Measurements from ENCODE around the gene TACC2.

TACC2 gene

DNA sequence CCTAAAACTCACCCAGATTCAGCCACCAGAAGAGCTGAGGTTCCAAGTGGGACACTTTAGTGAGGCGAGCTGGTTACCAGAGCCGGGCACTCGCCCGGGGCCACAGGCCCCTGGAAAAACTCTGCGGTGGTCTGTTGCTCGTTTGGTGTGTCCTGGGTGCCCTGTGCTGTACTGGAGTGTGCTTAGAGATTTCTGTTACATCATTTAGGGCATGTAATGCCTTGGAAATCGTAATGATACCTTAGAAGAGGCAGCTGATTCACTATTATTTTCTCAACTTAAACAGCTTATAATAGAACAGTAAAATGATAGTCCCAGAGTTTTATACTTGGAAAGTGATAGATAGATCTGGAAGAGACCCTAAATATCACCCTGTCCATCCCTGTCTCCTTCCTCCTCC, 233.7 kb downstream of the TACC2 start:
- TF ChIP-seq, protein P1, sequence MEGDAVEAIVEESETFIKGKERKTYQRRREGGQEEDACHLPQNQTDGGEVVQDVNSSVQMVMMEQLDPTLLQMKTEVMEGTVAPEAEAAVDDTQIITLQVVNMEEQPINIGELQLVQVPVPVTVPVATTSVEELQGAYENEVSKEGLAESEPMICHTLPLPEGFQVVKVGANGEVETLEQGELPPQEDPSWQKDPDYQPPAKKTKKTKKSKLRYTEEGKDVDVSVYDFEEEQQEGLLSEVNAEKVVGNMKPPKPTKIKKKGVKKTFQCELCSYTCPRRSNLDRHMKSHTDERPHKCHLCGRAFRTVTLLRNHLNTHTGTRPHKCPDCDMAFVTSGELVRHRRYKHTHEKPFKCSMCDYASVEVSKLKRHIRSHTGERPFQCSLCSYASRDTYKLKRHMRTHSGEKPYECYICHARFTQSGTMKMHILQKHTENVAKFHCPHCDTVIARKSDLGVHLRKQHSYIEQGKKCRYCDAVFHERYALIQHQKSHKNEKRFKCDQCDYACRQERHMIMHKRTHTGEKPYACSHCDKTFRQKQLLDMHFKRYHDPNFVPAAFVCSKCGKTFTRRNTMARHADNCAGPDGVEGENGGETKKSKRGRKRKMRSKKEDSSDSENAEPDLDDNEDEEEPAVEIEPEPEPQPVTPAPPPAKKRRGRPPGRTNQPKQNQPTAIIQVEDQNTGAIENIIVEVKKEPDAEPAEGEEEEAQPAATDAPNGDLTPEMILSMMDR (conservative IDR thresholded peaks at IDR 0.05; ENCODE audit: low read depth, low read length): no peak
- H3K4me3 ChIP-seq (IDR thresholded peaks at IDR 0.05; ENCODE audit: insufficient read depth, low read depth, low read length): no peak overlapping the region
- H4K20me1 ChIP-seq (ENCODE audit: insufficient read depth): no peaks in the 10 kb centered on the region
- no peak overlapping the region for H3K27ac ChIP-seq
- H3K4me2 ChIP-seq: no peak overlapping the region
- no peak overlapping the region for H2AFZ ChIP-seq (ENCODE audit: low read depth)
- H3K36me3 ChIP-seq (ENCODE audit: insufficient read depth): no peaks in the 10 kb centered on the region
- H3K9ac ChIP-seq: no peak overlapping the region
- H3K4me1 ChIP-seq (ENCODE audit: low read depth, poor library complexity, severe bottlenecking): no peaks in the 10 kb centered on the region
- H3K79me2 ChIP-seq (ENCODE audit: insufficient read depth, low read depth): no peaks in the 10 kb centered on the region
- H3K27me3 ChIP-seq (ENCODE audit: insufficient read depth, low read depth): no peaks in the 10 kb centered on the region

GRCh38 chr10:122224159-122224558, 235.2 kb downstream of the TACC2 start:
- Histone ChIP-seq H3K27me3 (ENCODE audit: insufficient read depth, low read depth) (no peaks in the 10 kb centered on the region), H3K79me2 (ENCODE audit: insufficient read depth, low read depth) (no peaks in the 10 kb centered on the region), H2AFZ (ENCODE audit: low read depth) (no peak overlapping the region), H3K9ac (no peak overlapping the region), H4K20me1 (ENCODE audit: insufficient read depth) (no peaks in the 10 kb centered on the region), H3K4me2 (no peak overlapping the region), H3K4me3 (IDR thresholded peaks at IDR 0.05; ENCODE audit: insufficient read depth, low read depth, low read length) (no peak overlapping the region), H3K27ac (no peak overlapping the region), H3K4me1 (ENCODE audit: low read depth, poor library complexity, severe bottlenecking) (no peaks in the 10 kb centered on the region), H3K36me3 (ENCODE audit: insufficient read depth) (no peaks in the 10 kb centered on the region)
- TF ChIP-seq, protein P1 (conservative IDR thresholded peaks at IDR 0.05; ENCODE audit: low read depth, low read length): no peak

GRCh38 chr10:122225330-122225729, 236.4 kb downstream of the TACC2 start:
- no peak overlapping the region for H3K27ac ChIP-seq
- no peaks in the 10 kb centered on the region for H3K79me2 ChIP-seq (ENCODE audit: insufficient read depth, low read depth)
- H3K9ac ChIP-seq: no peak overlapping the region
- H2AFZ ChIP-seq (ENCODE audit: low read depth): no peak overlapping the region
- TF ChIP-seq, protein P1 (conservative IDR thresholded peaks at IDR 0.05; ENCODE audit: low read depth, low read length): no peak
- no peaks in the 10 kb centered on the region for H3K4me1 ChIP-seq (ENCODE audit: low read depth, poor library complexity, severe bottlenecking)
- H4K20me1 ChIP-seq (ENCODE audit: insufficient read depth): no peaks in the 10 kb centered on the region
- no peak overlapping the region for H3K4me2 ChIP-seq
- H3K4me3 ChIP-seq (IDR thresholded peaks at IDR 0.05; ENCODE audit: insufficient read depth, low read depth, low read length): no peak overlapping the region
- no peaks in the 10 kb centered on the region for H3K27me3 ChIP-seq (ENCODE audit: insufficient read depth, low read depth)
- H3K36me3 ChIP-seq (ENCODE audit: insufficient read depth): no peaks in the 10 kb centered on the region

GRCh38 chr10:122227754-122228153, 238.8 kb downstream of the TACC2 start:
- H4K20me1 ChIP-seq (ENCODE audit: insufficient read depth): no peaks in the 10 kb centered on the region
- H3K4me2 ChIP-seq: no peak overlapping the region
- H3K4me1 ChIP-seq (ENCODE audit: low read depth, poor library complexity, severe bottlenecking): no peaks in the 10 kb centered on the region
- no peaks in the 10 kb centered on the region for H3K36me3 ChIP-seq (ENCODE audit: insufficient read depth)
- no peak overlapping the region for H3K4me3 ChIP-seq (IDR thresholded peaks at IDR 0.05; ENCODE audit: insufficient read depth, low read depth, low read length)
- H3K27ac ChIP-seq: no peak overlapping the region
- no peaks in the 10 kb centered on the region for H3K27me3 ChIP-seq (ENCODE audit: insufficient read depth, low read depth)
- H3K79me2 ChIP-seq (ENCODE audit: insufficient read depth, low read depth): no peaks in the 10 kb centered on the region
- TF ChIP-seq, protein P1 (conservative IDR thresholded peaks at IDR 0.05; ENCODE audit: low read depth, low read length): no peak
- no peak overlapping the region for H3K9ac ChIP-seq
- H2AFZ ChIP-seq (ENCODE audit: low read depth): no peak overlapping the region
